Gastroesophageal sphincter (tissue), 3 donors: ENCODE results near the gene ARMC7.

Source experiments
- CTCF ChIP-seq, 4 experiments: fragments of 200-600 bp in 2 of 4; fragments of 450-650 bp in 2 of 4; sonication (generic) in 1 of 4; IDR thresholded peaks; one replicate each; pipeline ENCODE4 v1.5.1; 2017 to 2019; ENCODE audit warnings: antibody characterized with exemption in 4 of 4, mild to moderate bottlenecking in 2 of 4, moderate library complexity in 2 of 4
- EP300 ChIP-seq: sonication (generic); formaldehyde crosslinking; IDR thresholded peaks from one replicate; pipeline ENCODE4 v1.6.1; 2017; ENCODE audit warnings: antibody characterized with exemption, mild to moderate bottlenecking
- POLR2A ChIP-seq, 2 donors: fragments of 450-650 bp; IDR thresholded peaks; one replicate each; pipeline ENCODE4 v1.6.1; 2017; ENCODE audit warnings: antibody characterized with exemption in 2 of 2, mild to moderate bottlenecking in 2 of 2, moderate library complexity in 1 of 2
- POLR2AphosphoS5 ChIP-seq: sonication (generic); formaldehyde crosslinking; IDR thresholded peaks from one replicate; pipeline ENCODE4 v1.6.1; 2017; ENCODE audit warnings: antibody characterized with exemption

- peak in 1 of 4 experiments; percentile 12 for TF ChIP-seq CTCF (IDR thresholded peaks at IDR 0.05)
- TF ChIP-seq EP300, result no peak
- TF ChIP-seq POLR2A (IDR thresholded peaks at IDR 0.05), result no peak
- no peak for TF ChIP-seq POLR2AphosphoS5
Measured at GRCh38 chr17:75069783-75070182, 40.0 kb upstream of the ARMC7 start.
